Activated CD4-positive, CD25-positive, alpha-beta regulatory T cell treated with anti-CD3 and anti-CD28 coated beads, Interleukin-2, amount 50 U/mL, for 72 hours (primary cell): ENCODE data around the gene PRKCQ.

ENCODE experiments used
- DNase-seq: peaks from one replicate; pipeline ENCODE4 v3.0.0; 2021

Gene PRKCQ

GRCh38 chr10:6564367-6564766, 15.7 kb downstream of the PRKCQ start:
- no peak for DNase-seq

DNA sequence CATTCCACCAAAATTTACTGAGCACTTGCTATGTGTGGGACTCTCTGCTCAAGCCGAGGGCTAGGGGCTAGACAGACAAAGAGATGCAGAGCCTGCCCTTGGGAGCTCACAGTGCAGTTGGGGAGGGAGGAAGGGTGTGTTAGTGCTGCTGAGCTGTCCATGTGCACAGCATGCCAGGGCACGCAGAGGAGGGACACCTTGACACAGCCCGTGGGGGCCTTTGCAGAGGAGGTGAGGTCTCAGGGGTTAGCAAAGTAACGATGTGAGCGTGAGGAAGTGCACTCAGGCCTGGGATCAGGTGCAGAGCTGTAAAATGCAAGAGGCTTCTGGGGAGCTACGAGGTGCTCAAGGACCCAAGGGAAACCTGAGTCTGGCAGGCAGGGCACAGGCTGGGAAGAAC, 16.3 kb downstream of the PRKCQ start:
- DNase-seq = no peak

DNA sequence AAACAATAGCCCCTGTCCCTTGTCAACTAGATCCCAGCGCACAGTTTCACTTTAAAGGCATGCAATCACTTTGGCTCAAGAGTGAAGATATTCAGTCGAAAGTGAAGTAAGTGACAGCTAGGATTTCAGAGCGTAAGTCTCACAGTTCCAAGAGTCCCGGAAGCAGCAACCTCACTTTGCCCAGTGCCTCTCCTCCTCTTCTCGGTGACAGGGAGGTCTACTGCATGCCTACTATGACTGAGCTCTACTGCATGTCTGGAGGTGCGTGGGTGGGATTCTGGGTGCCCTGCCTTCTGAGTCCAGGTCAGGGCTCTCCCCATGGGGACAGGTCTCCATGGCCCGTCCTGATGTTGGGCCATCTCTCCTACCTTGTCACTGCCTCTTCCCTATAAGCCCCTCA, 17.0 kb downstream of the PRKCQ start:
- no peak for DNase-seq

DNA sequence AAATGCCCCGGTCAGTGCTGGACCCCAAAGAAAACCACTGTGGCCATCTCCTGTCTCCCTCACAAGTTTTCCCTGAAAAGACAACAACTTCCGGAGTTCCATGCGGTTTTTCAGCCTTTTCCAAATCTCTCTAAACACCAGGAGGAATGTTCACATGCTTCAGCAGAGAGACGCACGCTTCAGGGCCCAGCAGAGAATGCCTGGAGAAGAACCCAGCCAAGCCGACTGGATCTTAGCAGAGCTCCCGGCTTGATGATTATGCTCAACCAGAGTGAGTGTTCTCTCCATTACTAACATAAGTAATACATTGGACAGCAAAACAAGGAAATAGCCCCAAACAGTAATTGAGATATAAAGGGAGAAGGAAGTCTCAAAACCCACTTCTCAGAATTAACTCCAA, 17.9 kb downstream of the PRKCQ start:
- no peak for DNase-seq

DNA sequence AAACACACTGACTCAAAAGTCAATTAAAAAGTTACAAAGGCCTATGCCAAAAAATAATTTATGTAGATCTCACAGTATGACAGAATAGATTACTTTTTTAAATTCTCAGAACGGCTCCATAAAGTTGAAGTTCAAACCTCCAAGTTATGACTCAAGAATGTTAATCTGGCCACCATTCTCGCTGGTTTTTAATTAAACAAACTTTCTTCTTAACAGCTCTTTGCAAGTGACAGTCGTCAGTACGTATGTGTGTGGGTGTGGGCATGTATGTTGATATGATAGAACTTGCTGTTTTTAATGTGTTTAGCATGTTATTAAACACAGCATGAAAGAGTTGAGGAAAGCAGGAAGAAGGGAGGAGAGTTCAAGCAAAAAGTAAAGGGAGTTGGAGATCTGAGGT, 18.5 kb downstream of the PRKCQ start:
- DNase-seq = no peak

DNA sequence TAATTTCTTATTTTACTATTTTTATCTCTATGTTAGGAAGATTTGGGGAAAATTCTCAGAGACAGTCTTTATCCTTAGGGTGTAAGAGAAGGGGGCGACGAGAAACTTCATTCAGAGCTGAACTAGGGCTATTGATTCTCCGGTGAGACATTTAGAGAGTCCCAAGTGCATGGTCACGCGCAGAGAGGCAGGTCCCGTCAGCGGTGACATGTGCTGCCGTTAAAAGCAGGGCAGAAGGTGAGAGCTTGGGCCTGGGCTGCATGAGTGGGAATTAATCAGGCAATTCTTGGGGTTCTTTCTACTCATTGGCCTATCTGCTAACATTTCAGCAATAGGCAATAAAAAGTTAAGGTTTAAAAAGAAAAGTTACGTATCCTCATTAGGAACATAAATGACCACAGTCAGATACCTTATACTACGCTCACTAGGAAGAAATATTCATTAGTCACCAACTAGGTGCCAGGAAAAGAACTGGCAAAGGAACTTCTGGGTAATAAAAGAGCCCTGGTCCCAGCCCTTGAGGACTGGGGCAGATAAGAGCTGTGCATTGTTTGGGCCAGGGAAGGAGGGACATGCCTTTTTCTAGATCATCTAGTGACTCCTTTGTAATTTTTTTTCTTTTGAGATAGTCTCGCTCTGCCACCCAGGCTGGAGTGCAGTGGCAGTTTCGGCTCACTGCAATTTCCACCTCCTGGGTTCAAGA, 21.2 kb downstream of the PRKCQ start:
- no peak for DNase-seq

DNA sequence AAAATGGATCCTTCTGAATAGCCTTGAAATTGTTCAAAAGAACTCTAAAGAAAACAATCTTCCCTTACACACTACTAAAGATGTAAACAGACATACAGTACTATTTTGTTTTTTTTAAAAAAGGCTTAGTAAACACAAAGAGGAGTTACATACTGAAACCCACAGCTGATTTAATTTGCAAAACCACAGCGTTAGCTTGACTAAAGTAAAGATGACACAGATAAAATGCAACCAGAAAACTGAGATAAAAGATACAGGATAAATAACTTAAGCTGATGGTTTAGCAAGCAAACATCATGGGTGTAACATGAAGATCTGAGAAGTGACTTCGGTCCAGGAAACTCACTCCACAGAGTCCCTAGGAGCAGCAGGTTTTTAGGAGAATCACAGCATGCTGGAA, 21.8 kb downstream of the PRKCQ start:
- DNase-seq = no peak

- DNase-seq = no peak
Observed at GRCh38 chr10:6553937-6554336, 26.1 kb downstream of the PRKCQ start.

DNA sequence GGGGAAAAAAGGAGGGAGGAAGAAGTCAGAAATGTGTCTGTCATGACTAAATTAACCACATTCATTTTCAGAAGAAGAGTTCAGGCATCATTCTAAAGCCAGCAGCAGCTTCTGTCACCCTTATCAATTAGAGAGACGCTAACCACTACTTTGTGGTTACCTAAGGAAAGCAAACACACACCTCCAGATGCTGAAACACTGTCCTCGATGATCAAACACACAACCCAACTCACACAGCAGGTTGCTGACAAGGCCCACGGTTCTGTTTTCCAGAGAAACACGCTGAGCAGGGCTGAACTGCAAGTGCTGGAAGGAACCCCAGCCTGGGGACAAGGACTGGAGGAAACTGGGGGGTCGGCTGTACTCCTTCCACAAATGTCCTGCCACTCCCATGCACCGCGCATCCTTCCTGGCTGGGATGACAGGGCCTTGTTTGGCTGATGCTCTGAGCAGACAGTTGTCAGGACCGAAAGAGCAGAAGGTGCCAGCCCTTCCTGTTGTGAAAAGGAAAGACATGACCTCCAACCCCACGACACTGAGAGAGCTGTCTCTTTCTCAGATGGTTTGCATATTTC, 36.6 kb downstream of the PRKCQ start:
- DNase-seq = peak; percentile 53

DNA sequence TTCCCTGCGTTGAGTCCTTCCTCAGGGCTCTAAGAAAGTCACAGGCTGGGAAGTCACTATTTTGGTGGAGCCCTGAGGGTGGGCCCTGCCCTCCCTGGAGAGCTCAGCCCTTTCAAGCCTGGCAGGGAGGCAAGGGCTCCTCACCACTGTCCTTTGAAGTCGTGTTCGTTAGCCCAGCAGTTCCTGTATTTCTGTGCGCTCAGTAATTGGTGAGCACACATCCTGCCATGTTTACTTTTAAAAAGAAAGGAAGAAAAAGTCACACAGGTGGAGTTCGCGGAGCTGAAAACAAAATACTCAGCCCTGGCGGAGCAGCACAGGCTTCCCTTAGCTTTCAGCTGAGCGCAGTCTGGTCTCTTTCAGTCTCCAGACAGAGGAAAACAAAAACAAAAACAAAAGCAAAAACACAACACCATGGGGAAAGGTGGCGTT, 37.1 kb downstream of the PRKCQ start:
- peak; percentile 42 for DNase-seq

DNA sequence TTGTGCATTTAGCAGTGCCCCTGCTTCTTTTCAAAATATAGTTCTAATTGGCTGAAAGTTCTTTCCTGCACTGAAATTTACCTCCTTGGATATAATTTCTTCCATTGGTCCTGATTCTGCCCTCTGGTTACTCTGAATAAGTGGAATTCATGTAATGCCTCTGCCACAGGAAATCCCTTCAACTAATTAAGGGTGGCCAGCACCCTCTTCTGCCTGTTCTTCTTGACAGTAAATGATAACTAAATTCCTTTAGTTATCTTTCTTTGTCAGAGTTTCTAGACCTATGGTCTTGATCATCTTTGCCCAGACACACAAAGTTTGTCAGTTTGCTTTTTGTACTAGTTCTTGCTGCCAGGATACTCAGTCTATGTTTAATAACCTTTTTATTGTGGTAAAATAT, 40.2 kb downstream of the PRKCQ start:
- DNase-seq = no peak

- no peak for DNase-seq
Observed at GRCh38 chr10:6537770-6538169, 42.3 kb downstream of the PRKCQ start.

DNA sequence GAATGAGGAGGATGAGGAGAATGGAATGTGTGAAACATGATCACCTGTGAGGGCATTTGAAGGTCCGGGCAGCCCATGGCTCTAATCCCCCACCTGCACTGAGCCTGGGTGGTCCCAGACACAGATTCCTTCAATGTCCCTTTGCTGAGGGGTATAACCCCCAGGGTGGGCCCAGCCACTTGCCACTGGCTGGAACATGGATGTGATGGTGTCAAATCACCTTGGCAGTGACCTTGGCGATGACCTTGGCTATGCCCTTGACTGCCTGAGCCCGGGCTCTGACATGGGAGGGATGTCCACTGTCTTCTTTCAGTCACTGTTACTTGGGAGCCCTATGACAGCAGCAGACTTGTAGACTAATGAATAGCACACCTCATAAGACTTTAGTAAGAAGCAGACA, 44.0 kb downstream of the PRKCQ start:
- no peak for DNase-seq

GRCh38 chr10:6535156-6535764, 44.8 kb downstream of the PRKCQ start:
- DNase-seq = no peak

GRCh38 chr10:6532321-6532720, 47.8 kb downstream of the PRKCQ start:
- DNase-seq = no peak

- DNase-seq = no peak
Observed at GRCh38 chr10:6530966-6531365, 49.1 kb downstream of the PRKCQ start.

DNA sequence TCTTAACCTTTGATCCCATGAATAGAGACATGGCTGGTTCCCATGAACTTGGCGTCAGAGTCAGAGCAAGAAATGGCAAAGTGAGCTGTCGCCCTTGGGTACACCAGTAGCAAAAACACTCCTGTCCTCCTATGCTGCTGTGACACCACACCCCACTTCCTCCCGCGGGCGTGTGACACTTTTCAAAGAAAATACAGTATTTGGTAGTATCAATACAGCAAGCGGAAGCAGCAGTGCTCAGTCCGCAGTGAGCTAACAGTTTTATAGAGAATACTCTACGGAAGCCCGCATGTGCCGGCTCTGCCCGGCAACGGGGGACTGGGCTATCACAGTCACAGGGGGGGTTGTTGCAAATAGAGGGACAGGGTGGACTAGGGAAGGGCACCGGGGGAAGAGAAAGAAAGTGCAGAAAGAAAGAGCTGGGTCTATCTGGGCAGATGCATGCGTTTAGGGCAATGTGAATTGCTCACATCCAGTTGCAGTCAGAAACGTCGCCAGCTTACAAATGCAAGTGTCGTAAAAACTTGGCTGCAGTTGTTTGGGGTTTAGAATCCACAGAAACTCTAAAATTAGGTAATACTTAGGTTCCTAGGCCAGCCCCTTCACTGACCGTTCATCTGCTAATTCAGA, 49.8 kb downstream of the PRKCQ start:
- DNase-seq = peak; percentile 71

DNA sequence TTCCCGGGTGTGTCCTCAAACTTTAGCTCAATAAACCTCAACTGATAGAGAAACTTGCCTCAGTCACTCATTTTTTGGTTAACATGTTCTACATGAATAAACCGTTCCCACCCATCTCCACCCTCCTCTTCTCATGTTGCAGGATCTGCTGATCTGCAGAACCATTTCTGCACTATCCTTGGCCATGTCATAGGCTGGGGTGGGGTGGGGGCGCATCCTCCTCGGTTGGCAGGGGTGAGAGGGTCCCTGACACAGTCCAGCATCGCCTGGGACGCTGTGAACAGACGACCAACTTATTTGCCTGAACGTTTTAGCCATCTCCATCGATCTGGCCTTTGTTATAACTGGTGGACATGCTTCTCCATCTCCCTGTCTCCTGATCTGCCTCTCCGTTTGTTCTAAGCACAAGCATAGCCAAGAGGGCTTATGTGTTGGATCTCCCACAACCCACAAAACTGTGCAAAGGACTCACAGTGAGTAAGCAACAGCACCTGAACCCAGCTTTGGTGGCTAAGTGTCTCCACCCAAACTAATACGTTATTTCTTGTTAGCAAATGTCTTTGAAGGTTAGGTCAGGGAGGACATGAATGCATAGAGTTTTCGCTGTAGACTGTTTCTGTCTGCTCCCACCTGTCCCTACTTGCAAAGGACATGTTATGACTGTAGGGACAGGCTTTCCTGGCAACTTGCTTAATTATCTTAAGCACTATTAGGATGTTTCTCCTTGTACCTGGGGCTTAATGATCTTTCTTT, 51.7 kb downstream of the PRKCQ start:
- no peak for DNase-seq

- no peak for DNase-seq
Observed at GRCh38 chr10:6525599-6526165, 54.4 kb downstream of the PRKCQ start.

GRCh38 chr10:6522230-6522629, 57.8 kb downstream of the PRKCQ start:
- DNase-seq = no peak

DNA sequence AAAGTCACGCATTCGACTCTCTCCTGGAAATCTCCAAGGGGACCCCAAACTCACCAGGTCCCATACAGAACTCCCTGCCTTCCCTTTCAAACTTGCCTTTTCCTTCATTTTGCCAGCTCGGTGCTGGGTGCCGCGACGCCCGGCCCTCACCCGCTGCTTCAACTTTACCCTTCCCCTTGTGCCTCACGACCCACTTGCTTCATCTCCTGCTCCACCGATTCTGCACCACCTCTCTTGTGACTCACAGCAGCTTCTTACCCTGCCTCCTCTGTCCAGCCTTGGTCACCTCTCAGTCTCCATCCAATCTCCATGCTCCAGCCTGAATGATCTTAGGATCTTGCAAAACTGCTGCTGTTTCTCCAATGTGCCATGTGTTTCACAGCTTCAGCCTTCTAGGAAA, 59.9 kb downstream of the PRKCQ start:
- DNase-seq = no peak

GRCh38 chr10:6518791-6519429, 61.2 kb downstream of the PRKCQ start:
- no peak for DNase-seq

GRCh38 chr10:6516929-6517284, 63.2 kb downstream of the PRKCQ start:
- no peak for DNase-seq
